ENCODE measurements around the gene SLC1A1.

DNA sequence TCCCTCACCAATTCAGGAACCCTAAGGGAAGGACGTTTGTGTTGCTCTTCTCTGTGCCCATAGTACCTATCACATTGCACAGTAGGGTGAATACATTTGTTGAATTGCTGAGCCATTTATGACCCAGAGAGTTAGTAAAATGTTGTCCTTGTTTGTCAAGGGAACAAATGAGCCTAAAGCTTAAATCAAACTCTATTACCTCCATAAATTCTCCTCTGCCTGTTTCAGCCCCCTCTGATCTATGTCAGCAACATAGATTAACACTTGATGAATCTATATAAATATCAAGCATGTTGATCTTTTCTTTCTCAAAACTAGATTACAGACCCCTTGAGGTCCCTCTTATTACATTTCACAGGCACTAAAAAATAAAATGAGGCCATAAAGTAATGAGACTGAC lies 7.1 kb downstream of the SLC1A1 start:
- TF ChIP-seq, protein P1, sequence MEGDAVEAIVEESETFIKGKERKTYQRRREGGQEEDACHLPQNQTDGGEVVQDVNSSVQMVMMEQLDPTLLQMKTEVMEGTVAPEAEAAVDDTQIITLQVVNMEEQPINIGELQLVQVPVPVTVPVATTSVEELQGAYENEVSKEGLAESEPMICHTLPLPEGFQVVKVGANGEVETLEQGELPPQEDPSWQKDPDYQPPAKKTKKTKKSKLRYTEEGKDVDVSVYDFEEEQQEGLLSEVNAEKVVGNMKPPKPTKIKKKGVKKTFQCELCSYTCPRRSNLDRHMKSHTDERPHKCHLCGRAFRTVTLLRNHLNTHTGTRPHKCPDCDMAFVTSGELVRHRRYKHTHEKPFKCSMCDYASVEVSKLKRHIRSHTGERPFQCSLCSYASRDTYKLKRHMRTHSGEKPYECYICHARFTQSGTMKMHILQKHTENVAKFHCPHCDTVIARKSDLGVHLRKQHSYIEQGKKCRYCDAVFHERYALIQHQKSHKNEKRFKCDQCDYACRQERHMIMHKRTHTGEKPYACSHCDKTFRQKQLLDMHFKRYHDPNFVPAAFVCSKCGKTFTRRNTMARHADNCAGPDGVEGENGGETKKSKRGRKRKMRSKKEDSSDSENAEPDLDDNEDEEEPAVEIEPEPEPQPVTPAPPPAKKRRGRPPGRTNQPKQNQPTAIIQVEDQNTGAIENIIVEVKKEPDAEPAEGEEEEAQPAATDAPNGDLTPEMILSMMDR (IDR thresholded peaks at IDR 0.05) = no peak
- no peak for TF ChIP-seq ELF4 (CRISPR knock-in tag; IDR thresholded peaks at IDR 0.05; ENCODE audit: low read depth)
- no peak for TF ChIP-seq ARID4B (CRISPR knock-in tag; IDR thresholded peaks at IDR 0.05; ENCODE audit: borderline replicate concordance)
- TF ChIP-seq, protein P2, sequence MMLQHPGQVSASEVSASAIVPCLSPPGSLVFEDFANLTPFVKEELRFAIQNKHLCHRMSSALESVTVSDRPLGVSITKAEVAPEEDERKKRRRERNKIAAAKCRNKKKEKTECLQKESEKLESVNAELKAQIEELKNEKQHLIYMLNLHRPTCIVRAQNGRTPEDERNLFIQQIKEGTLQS (CRISPR knock-in tag; conservative IDR thresholded peaks at IDR 0.05) = no peak
- TF ChIP-seq NR2C2 (CRISPR knock-in tag; IDR thresholded peaks at IDR 0.05) = no peak
- no peak for TF ChIP-seq ETV6 (CRISPR knock-in tag; IDR thresholded peaks at IDR 0.05)
- TF ChIP-seq PREB (CRISPR knock-in tag; IDR thresholded peaks at IDR 0.05; ENCODE audit: borderline replicate concordance) = no peak
- TF ChIP-seq IRF2 (CRISPR knock-in tag; IDR thresholded peaks at IDR 0.05; ENCODE audit: borderline replicate concordance, low read depth) = no peak
